HG03469 (cell line): Measurements from ENCODE around the gene CAMSAP1.

Experiments
- ATAC-seq: cut with Tn5 transposase; IDR thresholded peaks from one replicate; pipeline ENCODE4 v1.9.1; 2021; ENCODE audit warnings: mild to moderate bottlenecking, moderate library complexity, moderate number of reproducible peaks; ENCODE audit not compliant: unreplicated experiment

CAMSAP1 gene

GRCh38 chr9:135817951-135818717 is 89.2 kb downstream of the CAMSAP1 start:
- ATAC-seq: no peak

- no peak for ATAC-seq
These were observed 90.7 kb downstream of the CAMSAP1 start for GRCh38 chr9:135816651-135816970.

- no peak for ATAC-seq
These were observed 91.3 kb downstream of the CAMSAP1 start for GRCh38 chr9:135815830-135816650.

- no peak for ATAC-seq
These were observed 91.9 kb downstream of the CAMSAP1 start for GRCh38 chr9:135815413-135815812.

- no peak for ATAC-seq
These were observed 92.8 kb downstream of the CAMSAP1 start for GRCh38 chr9:135814421-135815095.

- ATAC-seq: no peak
These were observed 93.6 kb downstream of the CAMSAP1 start for GRCh38 chr9:135813671-135814290.

- ATAC-seq: no peak
These were observed 94.4 kb downstream of the CAMSAP1 start for GRCh38 chr9:135812961-135813360.

- no peak for ATAC-seq
These were observed 95.5 kb downstream of the CAMSAP1 start for GRCh38 chr9:135811801-135812200.

- no peak for ATAC-seq
These were observed 96.4 kb downstream of the CAMSAP1 start for GRCh38 chr9:135810806-135811575.

GRCh38 chr9:135809166-135809565 is 98.2 kb downstream of the CAMSAP1 start:
- no peak for ATAC-seq

- ATAC-seq: no peak
These were observed 101.8 kb downstream of the CAMSAP1 start for GRCh38 chr9:135805422-135806022.

- ATAC-seq: no peak
These were observed 102.5 kb downstream of the CAMSAP1 start for GRCh38 chr9:135804581-135805421.

GRCh38 chr9:135803441-135803840 is 103.9 kb downstream of the CAMSAP1 start:
- no peak for ATAC-seq

GRCh38 chr9:135802876-135803419 is 104.4 kb downstream of the CAMSAP1 start:
- no peak for ATAC-seq

GRCh38 chr9:135801070-135801469 is 106.3 kb downstream of the CAMSAP1 start:
- ATAC-seq: no peak

- no peak for ATAC-seq
These were observed 108.1 kb downstream of the CAMSAP1 start for GRCh38 chr9:135799261-135799660.

- ATAC-seq: no peak
These were observed 109.1 kb downstream of the CAMSAP1 start for GRCh38 chr9:135798263-135798585.

- ATAC-seq: no peak
These were observed 109.7 kb downstream of the CAMSAP1 start for GRCh38 chr9:135797507-135798262.
